HG03432 (cell line): ENCODE measurements around the gene SLIT3.

Experiments used
- ATAC-seq: cut with Tn5 transposase; IDR thresholded peaks from one replicate; pipeline ENCODE4 v1.9.1; 2021; ENCODE audit warnings: mild to moderate bottlenecking, moderate library complexity; ENCODE audit not compliant: unreplicated experiment

The SLIT3 gene

GRCh38 chr5:169272111-169272510, 28.8 kb downstream of the SLIT3 start:
- ATAC-seq, result no peak

DNA sequence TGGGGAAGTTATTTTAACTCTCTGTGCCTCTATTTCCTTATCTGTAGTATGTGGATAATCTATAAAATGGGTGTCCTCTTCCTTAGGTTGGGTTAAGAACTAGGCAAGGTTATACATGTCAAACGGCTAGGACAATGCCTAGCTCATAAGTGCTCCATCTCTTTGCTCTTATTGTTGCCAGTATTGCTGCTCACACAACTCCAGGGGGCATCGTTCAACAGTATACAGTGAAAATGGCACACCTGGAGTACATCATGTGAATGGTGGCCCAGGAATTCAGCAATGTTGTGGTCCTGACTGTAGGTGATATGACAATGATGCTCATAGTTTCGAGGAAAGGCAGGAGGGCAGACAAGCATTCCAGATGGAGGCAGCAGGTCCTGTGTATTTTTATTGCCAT, 30.1 kb downstream of the SLIT3 start:
- no peak for ATAC-seq

DNA sequence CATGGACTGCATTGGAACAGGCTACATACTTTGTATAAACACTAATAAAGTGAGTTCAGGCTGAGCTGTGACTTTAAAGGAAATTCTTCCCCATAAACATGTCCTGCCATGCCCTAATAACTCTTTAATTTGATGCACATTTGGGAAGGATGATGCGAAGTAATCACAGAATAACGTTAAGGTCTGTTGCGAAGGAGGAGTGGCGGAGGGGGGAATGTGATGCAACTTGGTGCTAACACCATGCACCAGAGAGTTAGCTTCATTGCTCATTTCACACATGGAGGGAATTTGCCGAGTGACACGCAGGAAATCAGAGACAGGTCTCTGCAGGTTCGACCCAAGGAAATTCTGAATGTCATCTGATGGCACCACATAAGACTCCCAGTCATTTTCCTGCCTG, 32.9 kb downstream of the SLIT3 start:
- ATAC-seq, result no peak

- ATAC-seq, result no peak
These were observed 35.1 kb downstream of the SLIT3 start for GRCh38 chr5:169265888-169266287.

GRCh38 chr5:169263591-169263990, 37.3 kb downstream of the SLIT3 start:
- no peak for ATAC-seq

DNA sequence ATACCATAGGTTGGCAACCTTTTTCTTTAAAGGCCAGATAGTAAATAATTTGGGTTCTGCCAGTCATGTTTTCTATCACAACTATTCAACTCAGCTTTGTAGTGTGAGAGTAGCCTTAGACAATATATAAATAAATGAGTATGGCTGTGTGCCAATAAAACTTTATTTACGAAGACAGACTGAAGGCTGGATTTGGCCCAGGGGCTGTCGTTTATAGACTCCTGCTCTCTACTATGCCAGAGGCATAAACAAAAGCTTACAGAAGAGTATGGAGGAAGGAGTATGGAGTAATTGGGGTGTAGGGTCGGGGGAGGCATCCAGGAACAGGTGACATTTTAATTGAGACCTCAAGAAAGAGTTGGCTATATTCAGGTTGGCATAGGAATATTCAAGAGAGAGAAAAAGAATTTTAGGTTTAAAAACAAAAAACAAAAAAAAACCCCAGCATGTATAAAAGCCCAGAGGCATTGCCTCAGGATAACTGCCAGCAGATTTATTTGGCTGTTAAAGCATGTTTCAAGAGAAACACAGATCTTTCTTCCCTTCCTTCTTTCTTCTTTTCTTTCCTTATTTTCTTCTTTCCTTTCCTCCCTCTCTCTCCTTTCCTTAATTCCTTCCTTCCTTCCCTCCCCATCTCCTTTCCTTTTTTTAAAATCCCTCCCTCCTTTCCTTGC, 39.9 kb downstream of the SLIT3 start:
- no peak for ATAC-seq

GRCh38 chr5:169258372-169259000, 42.5 kb downstream of the SLIT3 start:
- no peak for ATAC-seq

GRCh38 chr5:169256191-169256590, 44.7 kb downstream of the SLIT3 start:
- ATAC-seq, result no peak

GRCh38 chr5:169253071-169253470, 47.9 kb downstream of the SLIT3 start:
- ATAC-seq, result no peak

- no peak for ATAC-seq
These were observed 49.4 kb downstream of the SLIT3 start for GRCh38 chr5:169251333-169252084.

DNA sequence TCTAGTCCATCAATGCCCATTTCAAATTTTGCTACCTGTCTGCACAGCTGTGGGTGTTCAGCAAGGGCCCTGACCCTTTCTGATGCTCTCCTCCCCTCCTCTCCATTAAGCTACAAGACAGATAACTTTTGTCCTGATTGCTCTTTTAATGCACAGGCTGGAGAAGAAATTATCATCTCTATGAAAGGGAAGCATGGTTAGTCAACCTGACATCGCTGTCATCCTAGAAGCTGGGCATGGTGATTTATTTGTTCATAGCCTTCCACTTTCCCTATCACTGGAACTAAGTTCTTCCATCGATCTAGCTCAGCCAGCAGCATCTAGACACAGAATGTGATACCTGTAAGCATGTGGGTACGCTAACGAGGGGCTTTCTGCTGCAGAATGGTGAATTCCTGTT, 50.1 kb downstream of the SLIT3 start:
- no peak for ATAC-seq

DNA sequence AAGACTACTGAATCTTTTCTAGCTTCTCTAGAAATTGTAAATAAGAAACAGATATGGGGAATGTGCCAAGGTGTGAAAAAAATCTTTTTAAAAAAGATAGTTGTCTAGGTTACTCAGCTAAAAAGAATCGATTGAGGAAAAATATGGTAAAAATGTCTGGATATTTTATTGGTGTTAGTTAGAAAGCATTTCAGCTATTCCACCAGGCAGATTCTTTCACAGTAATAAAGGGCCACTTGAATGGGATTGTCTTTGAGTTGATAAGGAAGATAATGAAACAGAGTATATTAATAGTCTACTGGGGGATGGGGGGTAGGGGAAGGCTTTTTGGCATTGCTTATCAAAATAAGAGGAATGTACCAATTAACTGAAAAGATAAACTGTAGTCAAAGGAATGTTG, 51.9 kb downstream of the SLIT3 start:
- ATAC-seq, result no peak

GRCh38 chr5:169248550-169248949, 52.4 kb downstream of the SLIT3 start:
- ATAC-seq, result no peak

DNA sequence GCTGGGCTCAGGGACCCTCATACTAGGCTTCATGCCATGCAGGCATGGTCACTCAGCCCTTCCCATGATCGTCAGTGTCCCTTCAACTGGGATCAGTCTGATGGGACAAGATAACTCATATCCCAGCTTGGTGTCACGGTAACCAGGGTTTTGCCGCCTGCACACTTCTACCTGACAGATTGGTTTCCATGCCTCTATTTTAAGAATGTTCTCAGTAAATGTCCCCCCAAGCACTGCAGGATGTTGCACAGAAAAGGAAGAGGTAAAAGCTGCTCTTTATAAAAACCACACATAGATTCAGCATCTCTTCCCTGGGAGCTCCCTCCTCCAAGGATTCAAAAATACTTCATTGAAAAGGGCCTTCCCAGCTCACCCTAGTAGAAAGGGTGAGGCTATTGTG, 56.1 kb downstream of the SLIT3 start:
- ATAC-seq, result no peak

- no peak for ATAC-seq
These were observed 57.1 kb downstream of the SLIT3 start for GRCh38 chr5:169243651-169244422.

GRCh38 chr5:169242849-169243186, 58.1 kb downstream of the SLIT3 start:
- ATAC-seq, result no peak

- ATAC-seq, result no peak
These were observed 58.6 kb downstream of the SLIT3 start for GRCh38 chr5:169242175-169242848.

GRCh38 chr5:169229342-169229892, 71.5 kb downstream of the SLIT3 start:
- ATAC-seq, result no peak

DNA sequence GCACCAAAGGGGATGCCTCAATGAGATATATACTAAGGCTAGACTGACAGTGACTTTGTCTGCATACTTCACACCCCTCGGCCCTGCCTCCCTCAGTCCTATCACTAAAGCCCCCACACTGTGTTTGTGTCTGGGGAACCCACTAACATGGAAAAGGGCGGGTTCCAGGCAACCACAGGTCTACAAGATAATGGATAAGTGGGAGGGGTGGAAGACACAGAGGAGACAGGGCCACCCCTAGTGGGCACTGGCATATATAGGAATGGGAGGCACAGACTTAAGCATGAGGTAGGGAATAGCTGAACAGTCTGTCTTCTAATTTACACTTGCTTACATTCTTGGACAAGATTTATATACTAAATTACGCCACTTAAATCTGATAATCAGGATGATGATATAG, 74.0 kb downstream of the SLIT3 start:
- no peak for ATAC-seq

GRCh38 chr5:169225830-169226356, 75.0 kb downstream of the SLIT3 start:
- ATAC-seq, result no peak
